Endothelial cell (in vitro differentiated cells): ENCODE results near the gene GMDS. TPM values are rescaled to one million over a fixed set of nuclear protein-coding genes. Genes with fewer than 3 reads are reported as not detected.

Source experiments
- DNase-seq: peaks from one replicate; pipeline ENCODE4 v3.0.0; 2021; ENCODE audit warnings: low spot score
- H3K27ac Mint-ChIP-seq: one replicate; pipeline ENCODE4 v1.8.0; 2021; ENCODE audit warnings: mixed read lengths, inconsistent platforms; ENCODE audit not compliant: unreplicated experiment
- H3K27me3 Mint-ChIP-seq: one replicate; pipeline ENCODE4 v1.8.0; 2021; ENCODE audit warnings: mild to moderate bottlenecking, moderate library complexity, mixed read lengths, inconsistent platforms; ENCODE audit not compliant: unreplicated experiment
- H3K36me3 Mint-ChIP-seq: one replicate; pipeline ENCODE4 v1.8.0; 2021; ENCODE audit warnings: mild to moderate bottlenecking, low read depth, mixed read lengths, inconsistent platforms; ENCODE audit not compliant: unreplicated experiment
- H3K4me1 Mint-ChIP-seq: one replicate; pipeline ENCODE4 v1.8.0; 2021; ENCODE audit warnings: mild to moderate bottlenecking, mixed read lengths, inconsistent platforms; ENCODE audit not compliant: unreplicated experiment
- H3K4me3 Mint-ChIP-seq: one replicate; pipeline ENCODE4 v1.8.0; 2021; ENCODE audit warnings: mild to moderate bottlenecking, mixed read lengths, inconsistent platforms; ENCODE audit not compliant: unreplicated experiment
- H3K9me3 Mint-ChIP-seq: one replicate; pipeline ENCODE4 v1.8.0; 2021; ENCODE audit warnings: mixed read lengths, inconsistent platforms; ENCODE audit not compliant: unreplicated experiment
- total RNA-seq: library from RNA; stranded (reverse); fragmentation: NEBNext Ultra II Directional; extraction: Animal tissue kit (Norgen Biotek cat#: 25700); gene quantifications from one replicate; pipeline ENCODE4 v1.2.1, GENCODE V29; 2021; ENCODE audit not compliant: unreplicated experiment
- TF ChIP-seq, protein P1 (sequence below): fragments of 200-600 bp; sonication (generic); IDR thresholded peaks from one replicate; pipeline ENCODE4 v1.5.0; 2021; ENCODE audit warnings: antibody characterized with exemption; ENCODE audit not compliant: unreplicated experiment

The GMDS gene
- total RNA-seq, 1 donor from 2014 or later, result 36.0 TPM

DNA sequence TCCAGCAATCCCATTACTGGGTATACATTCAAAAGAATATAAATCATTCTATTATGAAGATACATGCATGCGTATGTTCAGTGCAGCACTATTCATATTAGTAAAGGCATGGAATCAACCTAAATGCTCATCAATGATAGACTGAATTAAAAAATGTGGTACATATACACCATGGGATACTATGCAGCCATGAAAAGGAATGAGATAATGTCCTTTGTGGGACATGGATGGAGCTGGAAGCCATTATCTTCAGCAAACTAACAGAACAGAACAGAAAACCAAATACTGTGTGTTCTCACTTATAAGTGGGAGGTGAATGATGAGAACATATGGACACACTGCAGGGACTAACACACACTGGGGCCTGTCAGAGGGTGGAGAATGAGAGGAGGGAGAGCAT is 261.6 kb downstream of the GMDS start:
- peaks cover 7% of the 10 kb centered on the region for H3K9me3 Mint-ChIP-seq
- H3K27ac Mint-ChIP-seq, result no peak overlapping the region
- H3K4me1 Mint-ChIP-seq, result no peaks in the 10 kb centered on the region
- TF ChIP-seq, protein P1, sequence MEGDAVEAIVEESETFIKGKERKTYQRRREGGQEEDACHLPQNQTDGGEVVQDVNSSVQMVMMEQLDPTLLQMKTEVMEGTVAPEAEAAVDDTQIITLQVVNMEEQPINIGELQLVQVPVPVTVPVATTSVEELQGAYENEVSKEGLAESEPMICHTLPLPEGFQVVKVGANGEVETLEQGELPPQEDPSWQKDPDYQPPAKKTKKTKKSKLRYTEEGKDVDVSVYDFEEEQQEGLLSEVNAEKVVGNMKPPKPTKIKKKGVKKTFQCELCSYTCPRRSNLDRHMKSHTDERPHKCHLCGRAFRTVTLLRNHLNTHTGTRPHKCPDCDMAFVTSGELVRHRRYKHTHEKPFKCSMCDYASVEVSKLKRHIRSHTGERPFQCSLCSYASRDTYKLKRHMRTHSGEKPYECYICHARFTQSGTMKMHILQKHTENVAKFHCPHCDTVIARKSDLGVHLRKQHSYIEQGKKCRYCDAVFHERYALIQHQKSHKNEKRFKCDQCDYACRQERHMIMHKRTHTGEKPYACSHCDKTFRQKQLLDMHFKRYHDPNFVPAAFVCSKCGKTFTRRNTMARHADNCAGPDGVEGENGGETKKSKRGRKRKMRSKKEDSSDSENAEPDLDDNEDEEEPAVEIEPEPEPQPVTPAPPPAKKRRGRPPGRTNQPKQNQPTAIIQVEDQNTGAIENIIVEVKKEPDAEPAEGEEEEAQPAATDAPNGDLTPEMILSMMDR, result no peak
- peaks cover 4% of the 10 kb centered on the region for H3K36me3 Mint-ChIP-seq
- DNase-seq, result no peak
- no peak overlapping the region for H3K4me3 Mint-ChIP-seq
- no peaks in the 10 kb centered on the region for H3K27me3 Mint-ChIP-seq

DNA sequence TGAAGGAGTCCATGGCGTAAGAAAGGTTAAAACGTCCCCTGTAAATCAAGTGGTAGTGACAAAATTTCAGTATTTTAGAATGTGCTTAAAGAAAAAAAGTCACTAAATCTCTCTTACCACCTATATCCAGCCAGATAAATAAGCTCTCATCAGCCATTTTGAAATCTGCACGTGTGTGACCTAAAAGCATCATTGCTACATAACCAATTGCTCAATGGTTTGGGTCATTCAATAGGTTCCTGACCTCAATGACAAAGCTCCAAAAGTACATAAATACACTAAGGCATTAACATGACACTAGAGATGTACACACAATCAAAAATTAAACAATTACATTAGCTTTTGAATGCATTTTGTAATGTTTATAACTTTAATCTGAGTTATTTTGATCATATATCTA is 272.4 kb downstream of the GMDS start:
- H3K4me3 Mint-ChIP-seq, result no peak overlapping the region
- peaks cover 13% of the 10 kb centered on the region for H3K4me1 Mint-ChIP-seq
- TF ChIP-seq, protein P1, result no peak
- no peaks in the 10 kb centered on the region for H3K9me3 Mint-ChIP-seq
- H3K36me3 Mint-ChIP-seq, result no peaks in the 10 kb centered on the region
- DNase-seq, result no peak
- no peak overlapping the region for H3K27ac Mint-ChIP-seq
- peaks cover 2% of the 10 kb centered on the region for H3K27me3 Mint-ChIP-seq

DNA sequence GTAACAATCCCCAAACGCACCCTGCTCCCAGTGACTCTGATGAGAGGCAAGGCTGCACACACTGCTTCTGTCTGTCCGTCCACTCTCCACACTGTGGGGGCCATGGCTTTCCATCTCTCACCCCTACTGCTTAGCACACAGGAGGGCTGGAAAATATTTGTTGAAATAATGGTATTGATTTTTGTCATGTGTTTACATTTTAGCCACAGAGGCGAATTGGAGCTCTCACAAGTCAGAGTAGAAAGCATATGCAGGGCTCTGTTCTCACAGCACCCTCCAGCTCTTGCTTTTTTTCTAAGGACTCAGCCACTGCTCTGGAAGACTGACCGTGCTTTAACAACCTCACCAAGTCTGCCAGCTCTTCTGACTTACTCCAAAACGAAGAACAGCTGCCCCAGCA is 273.8 kb downstream of the GMDS start:
- Mint-ChIP-seq H3K4me1 (peaks cover 13% of the 10 kb centered on the region), H3K4me3 (no peak overlapping the region), H3K9me3 (no peaks in the 10 kb centered on the region), H3K27ac (no peak overlapping the region), H3K27me3 (peaks cover 2% of the 10 kb centered on the region), H3K36me3 (no peaks in the 10 kb centered on the region)
- TF ChIP-seq, protein P1, result no peak
- DNase-seq, result no peak

DNA sequence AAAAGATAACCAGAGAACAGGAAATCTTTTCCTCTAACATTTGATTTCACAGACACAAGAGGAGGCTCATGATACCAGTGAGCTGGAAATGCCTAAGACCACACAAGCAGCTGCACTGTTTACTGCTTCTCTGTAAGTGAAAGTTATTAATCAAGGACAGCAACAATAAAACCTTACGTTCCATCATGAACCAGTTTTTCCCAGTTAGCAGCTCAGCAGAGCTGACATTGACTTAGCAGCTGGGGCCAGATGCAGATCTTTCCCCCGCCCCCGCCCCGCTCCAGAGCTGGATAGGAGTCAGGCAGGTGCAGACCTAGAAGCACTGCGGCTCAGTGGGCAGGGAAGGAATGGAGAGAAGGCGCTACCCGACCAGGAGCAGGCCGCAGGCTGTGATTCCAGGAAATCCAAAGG is 275.2 kb downstream of the GMDS start:
- TF ChIP-seq, protein P1, result no peak
- H3K9me3 Mint-ChIP-seq, result no peaks in the 10 kb centered on the region
- no peaks in the 10 kb centered on the region for H3K36me3 Mint-ChIP-seq
- H3K27ac Mint-ChIP-seq, result no peak overlapping the region
- peaks cover 13% of the 10 kb centered on the region for H3K4me1 Mint-ChIP-seq
- DNase-seq, result no peak
- peaks cover 2% of the 10 kb centered on the region for H3K27me3 Mint-ChIP-seq
- H3K4me3 Mint-ChIP-seq, result no peak overlapping the region

DNA sequence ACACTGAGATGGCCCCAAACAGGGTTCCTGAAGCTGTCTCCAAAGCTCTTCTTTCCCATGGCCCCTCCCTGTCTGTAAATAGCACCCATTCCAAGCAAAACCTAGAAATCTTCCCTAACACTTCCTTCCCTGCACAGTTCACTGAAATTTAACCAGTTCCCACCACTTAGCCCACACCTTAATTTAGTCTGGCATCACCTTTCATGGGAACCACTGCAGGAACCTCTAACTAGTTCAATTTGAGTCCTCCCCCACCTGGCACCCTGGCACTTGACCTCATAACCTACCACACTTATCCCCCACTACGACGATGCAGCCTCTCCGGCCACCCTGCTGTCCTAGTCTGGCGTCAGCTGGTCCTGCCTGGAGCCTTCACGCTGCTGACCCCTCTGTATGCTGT is 278.7 kb downstream of the GMDS start:
- TF ChIP-seq, protein P1, result no peak
- no peaks in the 10 kb centered on the region for H3K9me3 Mint-ChIP-seq
- no peaks in the 10 kb centered on the region for H3K36me3 Mint-ChIP-seq
- no peak for DNase-seq
- no peak overlapping the region for H3K27ac Mint-ChIP-seq
- no peak overlapping the region for H3K4me3 Mint-ChIP-seq
- H3K27me3 Mint-ChIP-seq, result peaks cover 2% of the 10 kb centered on the region
- H3K4me1 Mint-ChIP-seq, result peaks cover 13% of the 10 kb centered on the region
